ENCODE measurements around the gene MGAT3. TPM values are rescaled to one million over a fixed set of nuclear protein-coding genes. Genes with fewer than 3 reads are reported as not detected.

The MGAT3 gene
- total RNA-seq, 2 experiments from 2014 or later = 0.17 TPM; not detected in 1

- ChIA-PET CTCF (no interaction called here), POLR2A (no interaction called here)
- DNase-seq (no peak), ATAC-seq (ENCODE audit: poor library complexity) (no peak)
- no peaks in the 10 kb centered on the region for H3K27me3 ChIP-seq (ENCODE audit: control insufficient read depth in 1 of 2, insufficient read depth in 2 of 2, low read length in 2 of 2)
- no peak overlapping the region for H3K4me3 ChIP-seq (ENCODE audit: low read length)
- no peaks in the 10 kb centered on the region for H3K9me3 Mint-ChIP-seq
- H3K27ac ChIP-seq (ENCODE audit: low read depth in 1 of 2, low read length in 2 of 2) = no peak overlapping the region
- no peak overlapping the region for H3K4me3 Mint-ChIP-seq
- peaks cover 37% of the 10 kb centered on the region for H3K36me3 ChIP-seq (ENCODE audit: insufficient read depth, low read length)
- H3K4me1 Mint-ChIP-seq (ENCODE audit: low read depth) = peaks cover 5% of the 10 kb centered on the region
- no peaks in the 10 kb centered on the region for H3K27me3 Mint-ChIP-seq
- peaks cover 35% of the 10 kb centered on the region for H3K36me3 Mint-ChIP-seq (ENCODE audit: low read depth)
- intact Hi-C loops (cut with DNase I, micrococcal nuclease) = no loop called here
- H3K4me1 ChIP-seq (ENCODE audit: insufficient read depth, low read length) = peaks cover 15% of the 10 kb centered on the region
- H3K9me3 ChIP-seq (ENCODE audit: control insufficient read depth in 1 of 2, insufficient read depth in 1 of 2, low read length in 2 of 2) = no peaks in the 10 kb centered on the region
- no peak for TF ChIP-seq CTCF (IDR thresholded peaks at IDR 0.05)
- H3K27ac Mint-ChIP-seq = no peak overlapping the region
These were observed 23.2 kb upstream of the MGAT3 start for GRCh38 chr22:39433476-39434242.

GRCh38 chr22:39434243-39434653 lies 22.6 kb upstream of the MGAT3 start:
- intact Hi-C loops (cut with DNase I, micrococcal nuclease) = no loop called here
- Mint-ChIP-seq H3K4me1 (ENCODE audit: low read depth) (peaks cover 9% of the 10 kb centered on the region), H3K27me3 (peaks cover 4% of the 10 kb centered on the region), H3K9me3 (no peaks in the 10 kb centered on the region), H3K4me3 (no peak overlapping the region), H3K27ac (no peak overlapping the region), H3K36me3 (ENCODE audit: low read depth) (peaks cover 35% of the 10 kb centered on the region)
- no peak for DNase-seq
- ATAC-seq (ENCODE audit: poor library complexity) = no peak
- no peak overlapping the region for H3K4me3 ChIP-seq (ENCODE audit: low read length)
- no peak overlapping the region for H3K27ac ChIP-seq (ENCODE audit: low read depth in 1 of 2, low read length in 2 of 2)
- peaks cover 16% of the 10 kb centered on the region for H3K4me1 ChIP-seq (ENCODE audit: insufficient read depth, low read length)
- H3K27me3 ChIP-seq (ENCODE audit: control insufficient read depth in 1 of 2, insufficient read depth in 2 of 2, low read length in 2 of 2) = peaks cover 0 to 2% of the 10 kb centered on the region in 2 experiments
- no peak for TF ChIP-seq CTCF (IDR thresholded peaks at IDR 0.05)
- ChIA-PET POLR2A (no interaction called here), CTCF (interaction anchor here (1.6 kb wide), 1 partner anchor 34 kb away, joined by 4 read pairs; the partner anchor contains the start of gene TAB1)
- no peaks in the 10 kb centered on the region for H3K9me3 ChIP-seq (ENCODE audit: control insufficient read depth in 1 of 2, insufficient read depth in 1 of 2, low read length in 2 of 2)
- H3K36me3 ChIP-seq (ENCODE audit: insufficient read depth, low read length) = peaks cover 31% of the 10 kb centered on the region

- Histone ChIP-seq H3K4me3 (ENCODE audit: low read length) (no peak overlapping the region), H3K9me3 (ENCODE audit: control insufficient read depth in 1 of 2, insufficient read depth in 1 of 2, low read length in 2 of 2) (no peaks in the 10 kb centered on the region), H3K36me3 (ENCODE audit: insufficient read depth, low read length) (peaks cover 28% of the 10 kb centered on the region), H3K27ac (ENCODE audit: low read depth in 1 of 2, low read length in 2 of 2) (no peak overlapping the region), H3K27me3 (ENCODE audit: control insufficient read depth in 1 of 2, insufficient read depth in 2 of 2, low read length in 2 of 2) (peaks cover 0 to 3% of the 10 kb centered on the region in 2 experiments), H3K4me1 (ENCODE audit: insufficient read depth, low read length) (peaks cover 16% of the 10 kb centered on the region)
- Mint-ChIP-seq H3K27ac (no peak overlapping the region), H3K4me1 (ENCODE audit: low read depth) (peaks cover 10% of the 10 kb centered on the region), H3K36me3 (ENCODE audit: low read depth) (peaks cover 34% of the 10 kb centered on the region), H3K4me3 (no peak overlapping the region), H3K9me3 (no peaks in the 10 kb centered on the region), H3K27me3 (peaks cover 7% of the 10 kb centered on the region)
- ChIA-PET CTCF (interaction anchor here (0.5 to 1.6 kb wide), 2 partner anchors 35 to 1157 kb away, joined by 3 to 4 read pairs; partner anchors contain the start of gene TAB1), POLR2A (no interaction called here)
- DNase-seq (no peak), ATAC-seq (ENCODE audit: poor library complexity) (no peak)
- intact Hi-C loops (cut with DNase I, micrococcal nuclease) = no loop called here
- no peak for TF ChIP-seq CTCF (IDR thresholded peaks at IDR 0.05)
These were observed 22.1 kb upstream of the MGAT3 start for GRCh38 chr22:39434721-39435120.
